K562 (cell line): ENCODE measurements around the gene SGSM2. TPM values are rescaled to one million over a fixed set of nuclear protein-coding genes. Genes with fewer than 3 reads are reported as not detected.

Experiments
- EP400 ChIP-seq: fragments of 450-650 bp; IDR thresholded peaks from 2 replicates; pipeline ENCODE4 v1.6.1; 2017; ENCODE audit warnings: antibody characterized with exemption, mild to moderate bottlenecking, moderate library complexity
- RB1 ChIP-seq: fragments of 450-650 bp; IDR thresholded peaks from 2 replicates; pipeline ENCODE4 v1.6.1; 2017; ENCODE audit warnings: low read depth, mild to moderate bottlenecking
- SPI1 ChIP-seq: IDR thresholded peaks from 2 replicates; pipeline ENCODE4 v1.6.1; 2011; ENCODE audit warnings: low read depth, low read length, control low read depth, borderline replicate concordance
- polyA plus RNA-seq, 8 experiments: library from polyadenylated mRNA; depleted of rRNA in 4 of 8; stranded (reverse) in 5 of 8; unstranded in 3 of 8; fragments of >200 nt; fragmentation: Nextera tagmentation in 2 of 8; fragmentation: Illumina TruSeq in 1 of 8; extraction: Ambion mirVana in 2 of 8; extraction: Trizol in 1 of 8; gene quantifications; 2 replicates each; pipeline versions ENCODE4 v1.2.1 to v1.2.3, GENCODE V29; 2011 to 2014; ENCODE audit warnings: inconsistent platforms in 1 of 8, missing spikeins in 1 of 8
- total RNA-seq, 7 experiments: library from RNA; depleted of rRNA in 6 of 7; stranded (reverse); fragments of >200 nt in 6 of 7; fragmentation: Illumina TruSeq in 2 of 7; extraction: Trizol in 2 of 7; gene quantifications; 2 replicates each; pipeline versions ENCODE4 v1.2.1 to v1.2.3, GENCODE V29; 2011 to 2021; ENCODE audit warnings: low replicate concordance in 1 of 7
- TF ChIP-seq, protein P1 (sequence below): fragments of 450-650 bp; IDR thresholded peaks from 2 replicates; pipeline ENCODE4 v1.6.1; 2016; ENCODE audit warnings: mild to moderate bottlenecking, moderate library complexity
- TF ChIP-seq, protein P2 (sequence below): sonication (generic); formaldehyde crosslinking; IDR thresholded peaks from 2 replicates; pipeline ENCODE4 v1.8.0; 2022; ENCODE audit warnings: mild to moderate bottlenecking, missing genetic modification reagents
- TF ChIP-seq, protein P3 (sequence below): fragments of 250-450 bp; sonication (Bioruptor Pico); IDR thresholded peaks from 2 replicates; pipeline ENCODE4 v1.4.0; 2020; ENCODE audit warnings: mild to moderate bottlenecking, moderate library complexity, borderline replicate concordance

Gene SGSM2
- total and polyA plus RNA-seq, 9 of the 15 experiments (the other 6 are each of a cell fraction or from before 2014, with no cell fraction given), result 0.20 to 26.3 (median 14.8) TPM

DNA sequence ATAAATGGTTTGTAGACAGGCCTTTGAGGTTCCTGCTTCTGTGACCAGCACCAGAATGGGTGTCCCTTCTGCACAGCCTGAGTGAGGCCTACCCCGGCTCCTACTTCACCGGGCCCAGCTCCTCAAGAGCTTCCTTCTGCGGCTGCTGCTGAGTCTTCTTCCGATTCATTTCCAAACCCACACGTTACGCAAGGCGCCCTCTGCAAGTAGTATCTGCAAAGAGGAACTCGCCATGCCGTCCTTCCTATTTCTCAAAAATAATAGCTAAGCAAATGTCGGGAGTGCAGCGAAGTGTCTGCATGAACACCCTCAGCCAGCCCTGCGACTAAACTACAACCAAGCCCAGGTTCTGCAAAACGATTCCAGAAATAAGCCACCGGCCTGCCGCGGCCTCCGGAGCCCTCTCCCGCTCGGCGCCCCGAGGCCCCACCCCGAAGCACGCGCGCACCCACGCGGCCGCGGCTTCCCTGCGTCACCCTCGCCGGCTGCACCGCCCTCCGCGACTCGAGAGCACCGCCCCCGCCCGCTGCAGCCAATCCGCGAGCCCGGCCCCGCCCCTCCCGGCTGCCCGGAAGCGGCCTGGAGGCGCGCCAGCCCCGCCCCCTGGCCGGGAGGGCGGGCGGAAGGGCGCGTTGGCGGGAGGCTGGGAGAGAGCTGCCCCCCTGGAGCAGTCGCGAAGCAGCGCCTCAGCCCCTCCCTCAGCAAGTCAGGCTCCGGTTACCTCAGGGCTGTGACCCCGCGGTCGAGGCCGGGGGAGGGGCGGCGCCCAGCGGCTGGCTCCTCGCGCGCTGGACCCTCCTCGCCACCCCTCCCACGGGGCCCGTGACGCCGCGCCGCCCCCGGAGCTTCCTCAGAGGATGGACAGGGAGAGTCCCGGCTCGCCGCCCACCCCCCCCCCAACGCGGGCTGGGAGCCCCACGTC is 55.2 kb downstream of the SGSM2 start (continued):
- TF ChIP-seq, protein P1, sequence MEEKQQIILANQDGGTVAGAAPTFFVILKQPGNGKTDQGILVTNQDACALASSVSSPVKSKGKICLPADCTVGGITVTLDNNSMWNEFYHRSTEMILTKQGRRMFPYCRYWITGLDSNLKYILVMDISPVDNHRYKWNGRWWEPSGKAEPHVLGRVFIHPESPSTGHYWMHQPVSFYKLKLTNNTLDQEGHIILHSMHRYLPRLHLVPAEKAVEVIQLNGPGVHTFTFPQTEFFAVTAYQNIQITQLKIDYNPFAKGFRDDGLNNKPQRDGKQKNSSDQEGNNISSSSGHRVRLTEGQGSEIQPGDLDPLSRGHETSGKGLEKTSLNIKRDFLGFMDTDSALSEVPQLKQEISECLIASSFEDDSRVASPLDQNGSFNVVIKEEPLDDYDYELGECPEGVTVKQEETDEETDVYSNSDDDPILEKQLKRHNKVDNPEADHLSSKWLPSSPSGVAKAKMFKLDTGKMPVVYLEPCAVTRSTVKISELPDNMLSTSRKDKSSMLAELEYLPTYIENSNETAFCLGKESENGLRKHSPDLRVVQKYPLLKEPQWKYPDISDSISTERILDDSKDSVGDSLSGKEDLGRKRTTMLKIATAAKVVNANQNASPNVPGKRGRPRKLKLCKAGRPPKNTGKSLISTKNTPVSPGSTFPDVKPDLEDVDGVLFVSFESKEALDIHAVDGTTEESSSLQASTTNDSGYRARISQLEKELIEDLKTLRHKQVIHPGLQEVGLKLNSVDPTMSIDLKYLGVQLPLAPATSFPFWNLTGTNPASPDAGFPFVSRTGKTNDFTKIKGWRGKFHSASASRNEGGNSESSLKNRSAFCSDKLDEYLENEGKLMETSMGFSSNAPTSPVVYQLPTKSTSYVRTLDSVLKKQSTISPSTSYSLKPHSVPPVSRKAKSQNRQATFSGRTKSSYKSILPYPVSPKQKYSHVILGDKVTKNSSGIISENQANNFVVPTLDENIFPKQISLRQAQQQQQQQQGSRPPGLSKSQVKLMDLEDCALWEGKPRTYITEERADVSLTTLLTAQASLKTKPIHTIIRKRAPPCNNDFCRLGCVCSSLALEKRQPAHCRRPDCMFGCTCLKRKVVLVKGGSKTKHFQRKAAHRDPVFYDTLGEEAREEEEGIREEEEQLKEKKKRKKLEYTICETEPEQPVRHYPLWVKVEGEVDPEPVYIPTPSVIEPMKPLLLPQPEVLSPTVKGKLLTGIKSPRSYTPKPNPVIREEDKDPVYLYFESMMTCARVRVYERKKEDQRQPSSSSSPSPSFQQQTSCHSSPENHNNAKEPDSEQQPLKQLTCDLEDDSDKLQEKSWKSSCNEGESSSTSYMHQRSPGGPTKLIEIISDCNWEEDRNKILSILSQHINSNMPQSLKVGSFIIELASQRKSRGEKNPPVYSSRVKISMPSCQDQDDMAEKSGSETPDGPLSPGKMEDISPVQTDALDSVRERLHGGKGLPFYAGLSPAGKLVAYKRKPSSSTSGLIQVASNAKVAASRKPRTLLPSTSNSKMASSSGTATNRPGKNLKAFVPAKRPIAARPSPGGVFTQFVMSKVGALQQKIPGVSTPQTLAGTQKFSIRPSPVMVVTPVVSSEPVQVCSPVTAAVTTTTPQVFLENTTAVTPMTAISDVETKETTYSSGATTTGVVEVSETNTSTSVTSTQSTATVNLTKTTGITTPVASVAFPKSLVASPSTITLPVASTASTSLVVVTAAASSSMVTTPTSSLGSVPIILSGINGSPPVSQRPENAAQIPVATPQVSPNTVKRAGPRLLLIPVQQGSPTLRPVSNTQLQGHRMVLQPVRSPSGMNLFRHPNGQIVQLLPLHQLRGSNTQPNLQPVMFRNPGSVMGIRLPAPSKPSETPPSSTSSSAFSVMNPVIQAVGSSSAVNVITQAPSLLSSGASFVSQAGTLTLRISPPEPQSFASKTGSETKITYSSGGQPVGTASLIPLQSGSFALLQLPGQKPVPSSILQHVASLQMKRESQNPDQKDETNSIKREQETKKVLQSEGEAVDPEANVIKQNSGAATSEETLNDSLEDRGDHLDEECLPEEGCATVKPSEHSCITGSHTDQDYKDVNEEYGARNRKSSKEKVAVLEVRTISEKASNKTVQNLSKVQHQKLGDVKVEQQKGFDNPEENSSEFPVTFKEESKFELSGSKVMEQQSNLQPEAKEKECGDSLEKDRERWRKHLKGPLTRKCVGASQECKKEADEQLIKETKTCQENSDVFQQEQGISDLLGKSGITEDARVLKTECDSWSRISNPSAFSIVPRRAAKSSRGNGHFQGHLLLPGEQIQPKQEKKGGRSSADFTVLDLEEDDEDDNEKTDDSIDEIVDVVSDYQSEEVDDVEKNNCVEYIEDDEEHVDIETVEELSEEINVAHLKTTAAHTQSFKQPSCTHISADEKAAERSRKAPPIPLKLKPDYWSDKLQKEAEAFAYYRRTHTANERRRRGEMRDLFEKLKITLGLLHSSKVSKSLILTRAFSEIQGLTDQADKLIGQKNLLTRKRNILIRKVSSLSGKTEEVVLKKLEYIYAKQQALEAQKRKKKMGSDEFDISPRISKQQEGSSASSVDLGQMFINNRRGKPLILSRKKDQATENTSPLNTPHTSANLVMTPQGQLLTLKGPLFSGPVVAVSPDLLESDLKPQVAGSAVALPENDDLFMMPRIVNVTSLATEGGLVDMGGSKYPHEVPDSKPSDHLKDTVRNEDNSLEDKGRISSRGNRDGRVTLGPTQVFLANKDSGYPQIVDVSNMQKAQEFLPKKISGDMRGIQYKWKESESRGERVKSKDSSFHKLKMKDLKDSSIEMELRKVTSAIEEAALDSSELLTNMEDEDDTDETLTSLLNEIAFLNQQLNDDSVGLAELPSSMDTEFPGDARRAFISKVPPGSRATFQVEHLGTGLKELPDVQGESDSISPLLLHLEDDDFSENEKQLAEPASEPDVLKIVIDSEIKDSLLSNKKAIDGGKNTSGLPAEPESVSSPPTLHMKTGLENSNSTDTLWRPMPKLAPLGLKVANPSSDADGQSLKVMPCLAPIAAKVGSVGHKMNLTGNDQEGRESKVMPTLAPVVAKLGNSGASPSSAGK, result peak; percentile 45
- TF ChIP-seq, protein P2, sequence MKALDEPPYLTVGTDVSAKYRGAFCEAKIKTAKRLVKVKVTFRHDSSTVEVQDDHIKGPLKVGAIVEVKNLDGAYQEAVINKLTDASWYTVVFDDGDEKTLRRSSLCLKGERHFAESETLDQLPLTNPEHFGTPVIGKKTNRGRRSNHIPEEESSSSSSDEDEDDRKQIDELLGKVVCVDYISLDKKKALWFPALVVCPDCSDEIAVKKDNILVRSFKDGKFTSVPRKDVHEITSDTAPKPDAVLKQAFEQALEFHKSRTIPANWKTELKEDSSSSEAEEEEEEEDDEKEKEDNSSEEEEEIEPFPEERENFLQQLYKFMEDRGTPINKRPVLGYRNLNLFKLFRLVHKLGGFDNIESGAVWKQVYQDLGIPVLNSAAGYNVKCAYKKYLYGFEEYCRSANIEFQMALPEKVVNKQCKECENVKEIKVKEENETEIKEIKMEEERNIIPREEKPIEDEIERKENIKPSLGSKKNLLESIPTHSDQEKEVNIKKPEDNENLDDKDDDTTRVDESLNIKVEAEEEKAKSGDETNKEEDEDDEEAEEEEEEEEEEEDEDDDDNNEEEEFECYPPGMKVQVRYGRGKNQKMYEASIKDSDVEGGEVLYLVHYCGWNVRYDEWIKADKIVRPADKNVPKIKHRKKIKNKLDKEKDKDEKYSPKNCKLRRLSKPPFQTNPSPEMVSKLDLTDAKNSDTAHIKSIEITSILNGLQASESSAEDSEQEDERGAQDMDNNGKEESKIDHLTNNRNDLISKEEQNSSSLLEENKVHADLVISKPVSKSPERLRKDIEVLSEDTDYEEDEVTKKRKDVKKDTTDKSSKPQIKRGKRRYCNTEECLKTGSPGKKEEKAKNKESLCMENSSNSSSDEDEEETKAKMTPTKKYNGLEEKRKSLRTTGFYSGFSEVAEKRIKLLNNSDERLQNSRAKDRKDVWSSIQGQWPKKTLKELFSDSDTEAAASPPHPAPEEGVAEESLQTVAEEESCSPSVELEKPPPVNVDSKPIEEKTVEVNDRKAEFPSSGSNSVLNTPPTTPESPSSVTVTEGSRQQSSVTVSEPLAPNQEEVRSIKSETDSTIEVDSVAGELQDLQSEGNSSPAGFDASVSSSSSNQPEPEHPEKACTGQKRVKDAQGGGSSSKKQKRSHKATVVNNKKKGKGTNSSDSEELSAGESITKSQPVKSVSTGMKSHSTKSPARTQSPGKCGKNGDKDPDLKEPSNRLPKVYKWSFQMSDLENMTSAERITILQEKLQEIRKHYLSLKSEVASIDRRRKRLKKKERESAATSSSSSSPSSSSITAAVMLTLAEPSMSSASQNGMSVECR, result peak; percentile 13; the same call in 1 of the 2 replicates
- TF ChIP-seq SPI1, result peak; percentile 59; the same call in 1 of the 2 replicates
- peak; percentile 45 for TF ChIP-seq EP400
- TF ChIP-seq RB1, result peak; percentile 77; the same call in 1 of the 2 replicates
- TF ChIP-seq, protein P3, sequence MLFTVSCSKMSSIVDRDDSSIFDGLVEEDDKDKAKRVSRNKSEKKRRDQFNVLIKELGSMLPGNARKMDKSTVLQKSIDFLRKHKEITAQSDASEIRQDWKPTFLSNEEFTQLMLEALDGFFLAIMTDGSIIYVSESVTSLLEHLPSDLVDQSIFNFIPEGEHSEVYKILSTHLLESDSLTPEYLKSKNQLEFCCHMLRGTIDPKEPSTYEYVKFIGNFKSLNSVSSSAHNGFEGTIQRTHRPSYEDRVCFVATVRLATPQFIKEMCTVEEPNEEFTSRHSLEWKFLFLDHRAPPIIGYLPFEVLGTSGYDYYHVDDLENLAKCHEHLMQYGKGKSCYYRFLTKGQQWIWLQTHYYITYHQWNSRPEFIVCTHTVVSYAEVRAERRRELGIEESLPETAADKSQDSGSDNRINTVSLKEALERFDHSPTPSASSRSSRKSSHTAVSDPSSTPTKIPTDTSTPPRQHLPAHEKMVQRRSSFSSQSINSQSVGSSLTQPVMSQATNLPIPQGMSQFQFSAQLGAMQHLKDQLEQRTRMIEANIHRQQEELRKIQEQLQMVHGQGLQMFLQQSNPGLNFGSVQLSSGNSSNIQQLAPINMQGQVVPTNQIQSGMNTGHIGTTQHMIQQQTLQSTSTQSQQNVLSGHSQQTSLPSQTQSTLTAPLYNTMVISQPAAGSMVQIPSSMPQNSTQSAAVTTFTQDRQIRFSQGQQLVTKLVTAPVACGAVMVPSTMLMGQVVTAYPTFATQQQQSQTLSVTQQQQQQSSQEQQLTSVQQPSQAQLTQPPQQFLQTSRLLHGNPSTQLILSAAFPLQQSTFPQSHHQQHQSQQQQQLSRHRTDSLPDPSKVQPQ (CRISPR knock-in tag), result peak; percentile 39; the same call in 1 of the 2 replicates
